Rectal smooth muscle tissue (tissue), 1 donor: ENCODE data around the gene STK38.

Experiments
- H3K27ac ChIP-seq: one replicate; pipeline ENCODE4 v1.7.0; 2013; ENCODE audit warnings: low read depth, low read length, inconsistent platforms
- H3K27me3 ChIP-seq: one replicate; pipeline ENCODE4 v1.7.0; 2013; ENCODE audit warnings: low read length; ENCODE audit not compliant: control insufficient read depth, insufficient read depth
- H3K36me3 ChIP-seq: one replicate; pipeline ENCODE4 v1.7.0; 2013; ENCODE audit warnings: low read length; ENCODE audit not compliant: control insufficient read depth, insufficient read depth
- H3K4me1 ChIP-seq: one replicate; pipeline ENCODE4 v1.7.0; 2013; ENCODE audit warnings: low read length; ENCODE audit not compliant: control insufficient read depth, insufficient read depth
- H3K4me3 ChIP-seq: one replicate; pipeline ENCODE4 v1.7.0; 2013; ENCODE audit warnings: low read length
- H3K9ac ChIP-seq: one replicate; pipeline ENCODE4 v1.7.0; 2013; ENCODE audit warnings: low read length

Gene STK38

GRCh38 chr6:36536873-36537547, 10.3 kb downstream of the STK38 start:
- Histone ChIP-seq H3K27me3 (no peaks in the 10 kb centered on the region), H3K27ac (no peak overlapping the region), H3K9ac (no peak overlapping the region), H3K4me3 (no peak overlapping the region), H3K4me1 (peaks cover 6% of the 10 kb centered on the region), H3K36me3 (peaks cover 9% of the 10 kb centered on the region)

- Histone ChIP-seq H3K27me3 (no peaks in the 10 kb centered on the region), H3K27ac (no peak overlapping the region), H3K36me3 (peaks cover 3% of the 10 kb centered on the region), H3K4me3 (no peak overlapping the region), H3K4me1 (peaks cover 6% of the 10 kb centered on the region), H3K9ac (no peak overlapping the region)
Measured at GRCh38 chr6:36533321-36533720, 14.0 kb downstream of the STK38 start.

GRCh38 chr6:36526066-36526465, 21.2 kb downstream of the STK38 start:
- no peak overlapping the region for H3K9ac ChIP-seq
- peaks cover 13% of the 10 kb centered on the region for H3K36me3 ChIP-seq
- no peak overlapping the region for H3K27ac ChIP-seq
- no peaks in the 10 kb centered on the region for H3K4me1 ChIP-seq
- no peaks in the 10 kb centered on the region for H3K27me3 ChIP-seq
- no peak overlapping the region for H3K4me3 ChIP-seq

GRCh38 chr6:36525346-36525745, 21.9 kb downstream of the STK38 start:
- Histone ChIP-seq H3K27me3 (no peaks in the 10 kb centered on the region), H3K4me1 (no peaks in the 10 kb centered on the region), H3K9ac (no peak overlapping the region), H3K27ac (no peak overlapping the region), H3K4me3 (no peak overlapping the region), H3K36me3 (peaks cover 13% of the 10 kb centered on the region)

- no peaks in the 10 kb centered on the region for H3K4me1 ChIP-seq
- no peak overlapping the region for H3K9ac ChIP-seq
- H3K36me3 ChIP-seq = peaks cover 13% of the 10 kb centered on the region
- H3K27me3 ChIP-seq = no peaks in the 10 kb centered on the region
- H3K4me3 ChIP-seq = no peak overlapping the region
- H3K27ac ChIP-seq = no peak overlapping the region
Measured at GRCh38 chr6:36524871-36525270, 22.4 kb downstream of the STK38 start.

GRCh38 chr6:36523936-36524499, 23.3 kb downstream of the STK38 start:
- Histone ChIP-seq H3K4me3 (no peak overlapping the region), H3K4me1 (no peaks in the 10 kb centered on the region), H3K36me3 (peaks cover 17% of the 10 kb centered on the region), H3K27ac (no peak overlapping the region), H3K27me3 (no peaks in the 10 kb centered on the region), H3K9ac (no peak overlapping the region)

GRCh38 chr6:36523451-36523850, 23.8 kb downstream of the STK38 start:
- Histone ChIP-seq H3K27me3 (no peaks in the 10 kb centered on the region), H3K36me3 (peaks cover 17% of the 10 kb centered on the region), H3K4me3 (no peak overlapping the region), H3K4me1 (no peaks in the 10 kb centered on the region), H3K9ac (no peak overlapping the region), H3K27ac (no peak overlapping the region)

- no peaks in the 10 kb centered on the region for H3K4me1 ChIP-seq
- peaks cover 14% of the 10 kb centered on the region for H3K36me3 ChIP-seq
- no peak overlapping the region for H3K4me3 ChIP-seq
- no peak overlapping the region for H3K27ac ChIP-seq
- H3K9ac ChIP-seq = no peak overlapping the region
- H3K27me3 ChIP-seq = no peaks in the 10 kb centered on the region
Measured at GRCh38 chr6:36519352-36519751, 27.9 kb downstream of the STK38 start.

GRCh38 chr6:36517408-36517807, 29.9 kb downstream of the STK38 start:
- no peaks in the 10 kb centered on the region for H3K27me3 ChIP-seq
- H3K9ac ChIP-seq = no peak overlapping the region
- H3K36me3 ChIP-seq = peaks cover 7% of the 10 kb centered on the region
- H3K4me1 ChIP-seq = no peaks in the 10 kb centered on the region
- H3K27ac ChIP-seq = no peak overlapping the region
- no peak overlapping the region for H3K4me3 ChIP-seq

- H3K4me1 ChIP-seq = no peaks in the 10 kb centered on the region
- H3K36me3 ChIP-seq = peaks cover 4% of the 10 kb centered on the region
- no peak overlapping the region for H3K9ac ChIP-seq
- H3K27me3 ChIP-seq = no peaks in the 10 kb centered on the region
- no peak overlapping the region for H3K4me3 ChIP-seq
- H3K27ac ChIP-seq = no peak overlapping the region
Measured at GRCh38 chr6:36516988-36517387, 30.3 kb downstream of the STK38 start.

- H3K4me3 ChIP-seq = no peak overlapping the region
- no peaks in the 10 kb centered on the region for H3K4me1 ChIP-seq
- H3K9ac ChIP-seq = no peak overlapping the region
- H3K36me3 ChIP-seq = peaks cover 4% of the 10 kb centered on the region
- H3K27me3 ChIP-seq = no peaks in the 10 kb centered on the region
- H3K27ac ChIP-seq = no peak overlapping the region
Measured at GRCh38 chr6:36516559-36516958, 30.7 kb downstream of the STK38 start.

GRCh38 chr6:36515844-36516243, 31.4 kb downstream of the STK38 start:
- Histone ChIP-seq H3K4me3 (no peak overlapping the region), H3K4me1 (no peaks in the 10 kb centered on the region), H3K36me3 (peaks cover 4% of the 10 kb centered on the region), H3K9ac (no peak overlapping the region), H3K27ac (no peak overlapping the region), H3K27me3 (no peaks in the 10 kb centered on the region)
